Smooth muscle cell (in vitro differentiated cells): ENCODE results near the gene CCR1. TPM values are rescaled to one million over a fixed set of nuclear protein-coding genes. Genes with fewer than 3 reads are reported as not detected.
"Not testable (repeated sequence)": the region's sequence is repeated elsewhere in the genome, so short reads cannot be mapped to it uniquely, and the experiment has no call there.

Experiments
- DNase-seq: peaks from one replicate; lab custom pipeline; 2025; ENCODE audit not compliant: unreplicated experiment; lab: John Stamatoyannopoulos, UW
- H2AFZ ChIP-seq: fragments of 200-600 bp; sonication (generic); 2 replicates; pipeline ENCODE4 v1.6.0; 2016; ENCODE audit warnings: antibody characterized with exemption, low read depth, mild to moderate bottlenecking
- H3F3A ChIP-seq: fragments of 200-600 bp; sonication (generic); 2 replicates; pipeline ENCODE4 v1.6.0; 2017; ENCODE audit warnings: antibody characterized with exemption, low read depth
- H3K27ac ChIP-seq: fragments of 200-600 bp; sonication (generic); 2 replicates; pipeline ENCODE4 v1.5.1; 2016; ENCODE audit warnings: low read depth, mild to moderate bottlenecking
- H3K27me3 ChIP-seq: fragments of 200-600 bp; sonication (generic); 2 replicates; pipeline ENCODE4 v1.6.1; 2016; ENCODE audit warnings: low read depth, mild to moderate bottlenecking
- H3K36me3 ChIP-seq: fragments of 200-600 bp; sonication (generic); 2 replicates; pipeline ENCODE4 v1.5.1; 2016; ENCODE audit warnings: low read depth
- H3K4me1 ChIP-seq: fragments of 200-600 bp; sonication (generic); 2 replicates; pipeline ENCODE4 v1.5.1; 2016; ENCODE audit warnings: low read depth
- H3K4me2 ChIP-seq: fragments of 200-600 bp; sonication (generic); 2 replicates; pipeline ENCODE4 v1.6.0; 2016; ENCODE audit warnings: mild to moderate bottlenecking
- H3K4me3 ChIP-seq: fragments of 200-600 bp; sonication (generic); 2 replicates; pipeline ENCODE4 v1.5.1; 2016; ENCODE audit warnings: mild to moderate bottlenecking
- H3K79me2 ChIP-seq: fragments of 200-600 bp; sonication (generic); 2 replicates; pipeline ENCODE4 v1.6.0; 2016; ENCODE audit warnings: low read depth, mild to moderate bottlenecking
- H3K9ac ChIP-seq: fragments of 200-600 bp; sonication (generic); 2 replicates; pipeline ENCODE4 v1.6.0; 2016; ENCODE audit warnings: low read depth
- H3K9me3 ChIP-seq: fragments of 200-600 bp; sonication (generic); replicated peaks from 2 replicates; pipeline ENCODE4 v1.5.1; 2016; ENCODE audit warnings: low read depth
- H4K20me1 ChIP-seq: fragments of 200-600 bp; sonication (generic); 2 replicates; pipeline ENCODE4 v1.6.0; 2016; ENCODE audit warnings: low read depth
- CTCF ChIP-seq: fragments of 200-600 bp; sonication (generic); IDR thresholded peaks from 2 replicates; pipeline ENCODE4 v1.5.1; 2017; ENCODE audit warnings: borderline replicate concordance, mild to moderate bottlenecking, antibody characterized with exemption; ENCODE audit not compliant: insufficient read depth, poor library complexity, severe bottlenecking
- WGBS: methylation state at CpG from one replicate; pipeline ENCODE4 v1.1.7; 2016; ENCODE audit warnings: low lambda C conversion rate; 5-methylcytosine and 5-hydroxymethylcytosine counted together
- polyA plus RNA-seq: library from polyadenylated mRNA; unstranded; fragments of >200 nt; fragmentation: Nextera tagmentation; extraction: Ambion mirVana; gene quantifications from 2 replicates; pipeline ENCODE4 v1.2.1, GENCODE V29; 2016
- total RNA-seq: library from RNA; depleted of rRNA; stranded (reverse); fragments of >200 nt; gene quantifications from 2 replicates; pipeline ENCODE4 v1.2.3, GENCODE V29; 2014

The CCR1 gene
- total and polyA plus RNA-seq, 2 experiments from 2014 or later, result 0.19 TPM; not detected in 1

GRCh38 chr3:46209746-46210470 lies 1.8 kb upstream of the CCR1 start:
- no peaks in the 10 kb centered on the region for H3F3A ChIP-seq
- no peak overlapping the region for H2AFZ ChIP-seq
- no peak overlapping the region for H3K27ac ChIP-seq
- no peak overlapping the region for H3K4me3 ChIP-seq
- H3K9ac ChIP-seq, result no peak overlapping the region
- peaks cover 6% of the 10 kb centered on the region for H3K27me3 ChIP-seq
- TF ChIP-seq CTCF, result no peak
- no peak for DNase-seq
- H3K4me1 ChIP-seq, result no peaks in the 10 kb centered on the region
- H3K36me3 ChIP-seq, result no peaks in the 10 kb centered on the region
- H3K4me2 ChIP-seq, result no peak overlapping the region
- H4K20me1 ChIP-seq, result no peaks in the 10 kb centered on the region
- WGBS, result 91% methylated on average over 3 of the region's 3 CpGs
- no peaks in the 10 kb centered on the region for H3K79me2 ChIP-seq
- no peaks in the 10 kb centered on the region for H3K9me3 ChIP-seq

- Histone ChIP-seq H3K79me2 (no peaks in the 10 kb centered on the region), H3K4me2 (no peak overlapping the region), H3K9me3 (no peaks in the 10 kb centered on the region), H4K20me1 (no peaks in the 10 kb centered on the region), H3K9ac (no peak overlapping the region), H3K27ac (no peak overlapping the region), H3K27me3 (peaks cover 5% of the 10 kb centered on the region), H3K36me3 (no peaks in the 10 kb centered on the region), H3F3A (no peaks in the 10 kb centered on the region), H2AFZ (no peak overlapping the region), H3K4me3 (no peak overlapping the region), H3K4me1 (no peaks in the 10 kb centered on the region)
- no peak for TF ChIP-seq CTCF
- 50% methylated on average over 2 of the region's 2 CpGs for WGBS
- no peak for DNase-seq
Measured at GRCh38 chr3:46209053-46209452, 940 bp upstream of the CCR1 start.

GRCh38 chr3:46207514-46207913 lies 599 bp downstream of the CCR1 start:
- DNase-seq, H3K4me1 ChIP-seq, H2AFZ ChIP-seq, H3K9ac ChIP-seq, H3F3A ChIP-seq, H3K27ac ChIP-seq, H3K36me3 ChIP-seq, H3K9me3 ChIP-seq, H4K20me1 ChIP-seq, H3K4me3 ChIP-seq, H3K27me3 ChIP-seq, H3K4me2 ChIP-seq, H3K79me2 ChIP-seq: not testable (repeated sequence)
- 94% methylated on average over 6 of the region's 6 CpGs for WGBS

GRCh38 chr3:46206282-46207015 lies 1.7 kb downstream of the CCR1 start:
- WGBS, result 86% methylated on average over 6 of the region's 6 CpGs

More at GRCh38 chr3:46206282-46207015, 1.7 kb downstream of the CCR1 start:
- TF ChIP-seq CTCF, result no peak
- H3K36me3 ChIP-seq, result no peaks in the 10 kb centered on the region
- H3K9ac ChIP-seq, result no peak overlapping the region
- no peak overlapping the region for H3K4me2 ChIP-seq
- H4K20me1 ChIP-seq, result no peaks in the 10 kb centered on the region
- no peak overlapping the region for H2AFZ ChIP-seq
- H3K9me3 ChIP-seq, result no peaks in the 10 kb centered on the region
- H3K27me3 ChIP-seq, result no peaks in the 10 kb centered on the region
- no peaks in the 10 kb centered on the region for H3K79me2 ChIP-seq
- DNase-seq, result no peak
- no peaks in the 10 kb centered on the region for H3F3A ChIP-seq
- H3K4me3 ChIP-seq, result no peak overlapping the region
- H3K27ac ChIP-seq, result no peak overlapping the region
- no peaks in the 10 kb centered on the region for H3K4me1 ChIP-seq
